ENCODE results near the gene ENKD1.

The ENKD1 gene

GRCh38 chr16:67660564-67661028 is 6.0 kb downstream of the ENKD1 start, which contains the start of gene PARD6A:
PARD6A (plus strand) TSS chr16:67660960; CDS start chr16:67661039, 79 bp downstream.
- peak; percentile 91 for DNase-seq (ENCODE audit: low read depth)
- in situ Hi-C loops (cut with HindIII; ENCODE audit: low sequenced_read_pairs), result no loop called here
- H3K4me3 ChIP-seq (ENCODE audit: low read depth, low read length), result peak within 1 kb of the TSS; percentile 90
- TF ChIP-seq CTCF (IDR thresholded peaks at IDR 0.05; ENCODE audit: low read depth, low read length, missing control alignments), result no peak

- no peak for TF ChIP-seq CTCF (IDR thresholded peaks at IDR 0.05; ENCODE audit: low read depth, low read length, missing control alignments)
- in situ Hi-C loops (cut with HindIII; ENCODE audit: low sequenced_read_pairs), result no loop called here
- peak within 1 kb of the TSS; percentile 90 for H3K4me3 ChIP-seq (ENCODE audit: low read depth, low read length)
- DNase-seq (ENCODE audit: low read depth), result peak; percentile 62
Observed at GRCh38 chr16:67659675-67660563, 6.6 kb downstream of the ENKD1 start, which contains the start of gene ACD. ACD (minus strand) TSS chr16:67660260; CDS start chr16:67660220, 40 bp downstream.

- no peak for TF ChIP-seq CTCF (IDR thresholded peaks at IDR 0.05; ENCODE audit: low read depth, low read length, missing control alignments)
- DNase-seq (ENCODE audit: low read depth), result no peak
- in situ Hi-C loops (cut with HindIII; ENCODE audit: low sequenced_read_pairs), result no loop called here
- H3K4me3 ChIP-seq (ENCODE audit: low read depth, low read length), result peak overlapping the region; percentile 90
Observed at GRCh38 chr16:67658849-67659674, 7.5 kb downstream of the ENKD1 start.

- no peak overlapping the region for H3K4me3 ChIP-seq (ENCODE audit: low read depth, low read length)
- TF ChIP-seq CTCF (IDR thresholded peaks at IDR 0.05; ENCODE audit: low read depth, low read length, missing control alignments), result no peak
- DNase-seq (ENCODE audit: low read depth), result no peak
- in situ Hi-C loops (cut with HindIII; ENCODE audit: low sequenced_read_pairs), result no loop called here
Observed at GRCh38 chr16:67657751-67658518, 8.6 kb downstream of the ENKD1 start.

- TF ChIP-seq CTCF (IDR thresholded peaks at IDR 0.05; ENCODE audit: low read depth, low read length, missing control alignments), result no peak
- in situ Hi-C loops (cut with HindIII; ENCODE audit: low sequenced_read_pairs), result no loop called here
- H3K4me3 ChIP-seq (ENCODE audit: low read depth, low read length), result no peak overlapping the region
- DNase-seq (ENCODE audit: low read depth), result no peak
Observed at GRCh38 chr16:67657017-67657608, 9.4 kb downstream of the ENKD1 start.
